IMR-90 (cell line): ENCODE measurements around the gene HELZ.

ENCODE experiments used
- CEBPB ChIP-seq: IDR thresholded peaks from 2 replicates; pipeline ENCODE4 v1.6.1; 2012; ENCODE audit warnings: low read depth, low read length, improper control_type of control experiment
- FOS ChIP-seq: fragments of 150-350 bp; IDR thresholded peaks from 2 replicates; pipeline ENCODE4 v1.6.1; 2016; ENCODE audit warnings: low read depth, low read length
- MAZ ChIP-seq: IDR thresholded peaks from 2 replicates; pipeline ENCODE4 v1.6.1; 2012; ENCODE audit warnings: low read depth, mild to moderate bottlenecking, low read length, improper control_type of control experiment, moderate library complexity, borderline replicate concordance
- POLR2A ChIP-seq: IDR thresholded peaks from 2 replicates; pipeline ENCODE4 v1.6.1; 2012; ENCODE audit warnings: mild to moderate bottlenecking, low read depth, low read length
- RAD21 ChIP-seq: IDR thresholded peaks from 2 replicates; pipeline ENCODE4 v1.6.1; 2012; ENCODE audit warnings: low read length, improper control_type of control experiment
- TF ChIP-seq, protein P1 (sequence below): conservative IDR thresholded peaks from 2 replicates; pipeline ENCODE4 v1.5.1; 2012; ENCODE audit warnings: mild to moderate bottlenecking, low read depth, low read length, improper control_type of control experiment
- TF ChIP-seq, protein P2 (sequence below): fragments of 150-350 bp; IDR thresholded peaks from 2 replicates; pipeline ENCODE4 v1.6.1; 2017; ENCODE audit warnings: mild to moderate bottlenecking, antibody characterized with exemption, low read length, low read depth
- TF ChIP-seq, protein P3 (sequence below): fragments of 150-350 bp; IDR thresholded peaks from 2 replicates; pipeline ENCODE4 v1.6.1; 2016; ENCODE audit warnings: low read depth, mild to moderate bottlenecking, low read length, moderate library complexity, borderline replicate concordance

DNA sequence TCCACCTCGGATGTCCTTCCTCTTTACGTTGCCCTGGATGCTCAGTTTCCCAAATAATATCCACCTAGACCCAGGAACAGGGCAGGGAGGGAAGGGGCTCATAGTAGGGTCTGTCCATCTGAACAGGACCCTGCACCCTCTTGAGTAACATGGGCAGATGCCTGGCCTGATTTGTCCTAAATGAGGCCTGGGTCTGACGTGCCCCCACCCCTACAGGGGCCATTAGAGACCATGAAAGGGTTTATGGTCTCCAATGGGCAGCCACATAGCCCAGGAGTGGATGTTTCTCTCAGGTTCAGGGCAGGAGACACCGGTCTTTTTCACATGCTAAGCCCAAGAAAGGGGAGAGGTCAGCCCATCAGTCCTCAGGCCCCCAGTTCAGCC lies 193.8 kb downstream of the HELZ start:
- TF ChIP-seq POLR2A: no peak
- TF ChIP-seq FOS: no peak
- TF ChIP-seq, protein P1, sequence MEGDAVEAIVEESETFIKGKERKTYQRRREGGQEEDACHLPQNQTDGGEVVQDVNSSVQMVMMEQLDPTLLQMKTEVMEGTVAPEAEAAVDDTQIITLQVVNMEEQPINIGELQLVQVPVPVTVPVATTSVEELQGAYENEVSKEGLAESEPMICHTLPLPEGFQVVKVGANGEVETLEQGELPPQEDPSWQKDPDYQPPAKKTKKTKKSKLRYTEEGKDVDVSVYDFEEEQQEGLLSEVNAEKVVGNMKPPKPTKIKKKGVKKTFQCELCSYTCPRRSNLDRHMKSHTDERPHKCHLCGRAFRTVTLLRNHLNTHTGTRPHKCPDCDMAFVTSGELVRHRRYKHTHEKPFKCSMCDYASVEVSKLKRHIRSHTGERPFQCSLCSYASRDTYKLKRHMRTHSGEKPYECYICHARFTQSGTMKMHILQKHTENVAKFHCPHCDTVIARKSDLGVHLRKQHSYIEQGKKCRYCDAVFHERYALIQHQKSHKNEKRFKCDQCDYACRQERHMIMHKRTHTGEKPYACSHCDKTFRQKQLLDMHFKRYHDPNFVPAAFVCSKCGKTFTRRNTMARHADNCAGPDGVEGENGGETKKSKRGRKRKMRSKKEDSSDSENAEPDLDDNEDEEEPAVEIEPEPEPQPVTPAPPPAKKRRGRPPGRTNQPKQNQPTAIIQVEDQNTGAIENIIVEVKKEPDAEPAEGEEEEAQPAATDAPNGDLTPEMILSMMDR: no peak
- no peak for TF ChIP-seq MAZ
- no peak for TF ChIP-seq RAD21
- TF ChIP-seq, protein P2, sequence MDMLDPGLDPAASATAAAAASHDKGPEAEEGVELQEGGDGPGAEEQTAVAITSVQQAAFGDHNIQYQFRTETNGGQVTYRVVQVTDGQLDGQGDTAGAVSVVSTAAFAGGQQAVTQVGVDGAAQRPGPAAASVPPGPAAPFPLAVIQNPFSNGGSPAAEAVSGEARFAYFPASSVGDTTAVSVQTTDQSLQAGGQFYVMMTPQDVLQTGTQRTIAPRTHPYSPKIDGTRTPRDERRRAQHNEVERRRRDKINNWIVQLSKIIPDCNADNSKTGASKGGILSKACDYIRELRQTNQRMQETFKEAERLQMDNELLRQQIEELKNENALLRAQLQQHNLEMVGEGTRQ: no peak
- no peak for TF ChIP-seq CEBPB
- TF ChIP-seq, protein P3, sequence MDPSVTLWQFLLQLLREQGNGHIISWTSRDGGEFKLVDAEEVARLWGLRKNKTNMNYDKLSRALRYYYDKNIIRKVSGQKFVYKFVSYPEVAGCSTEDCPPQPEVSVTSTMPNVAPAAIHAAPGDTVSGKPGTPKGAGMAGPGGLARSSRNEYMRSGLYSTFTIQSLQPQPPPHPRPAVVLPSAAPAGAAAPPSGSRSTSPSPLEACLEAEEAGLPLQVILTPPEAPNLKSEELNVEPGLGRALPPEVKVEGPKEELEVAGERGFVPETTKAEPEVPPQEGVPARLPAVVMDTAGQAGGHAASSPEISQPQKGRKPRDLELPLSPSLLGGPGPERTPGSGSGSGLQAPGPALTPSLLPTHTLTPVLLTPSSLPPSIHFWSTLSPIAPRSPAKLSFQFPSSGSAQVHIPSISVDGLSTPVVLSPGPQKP: no peak
